Hepatocyte (in vitro differentiated cells): ENCODE data around the gene ZNF860. TPM values are rescaled to one million over a fixed set of nuclear protein-coding genes. Genes with fewer than 3 reads are reported as not detected.
A peak's percentile ranks its signal among the peaks of the same experiment; 100 is the strongest.

ENCODE experiments used
- DNase-seq: peaks from one replicate; pipeline ENCODE4 v3.0.0-alpha.2; 2016; ENCODE audit warnings: low spot score
- H2AFZ ChIP-seq: fragments of 200-600 bp; sonication (generic); 2 replicates; pipeline ENCODE4 v1.6.0; 2016; ENCODE audit warnings: antibody characterized with exemption, mild to moderate bottlenecking
- H3K27ac ChIP-seq: fragments of 200-600 bp; sonication (generic); 2 replicates; pipeline ENCODE4 v1.5.1; 2016; ENCODE audit warnings: mild to moderate bottlenecking
- H3K27me3 ChIP-seq: fragments of 200-600 bp; sonication (generic); 2 replicates; pipeline ENCODE4 v1.6.1; 2016
- H3K36me3 ChIP-seq: fragments of 200-600 bp; sonication (generic); replicated peaks from 2 replicates; pipeline ENCODE4 v1.5.1; 2016; ENCODE audit warnings: low read depth; ENCODE audit not compliant: insufficient read depth
- H3K4me1 ChIP-seq: fragments of 200-600 bp; sonication (generic); 2 replicates; pipeline ENCODE4 v1.5.1; 2016; ENCODE audit warnings: mild to moderate bottlenecking, moderate library complexity; ENCODE audit not compliant: insufficient read depth
- H3K4me2 ChIP-seq: fragments of 200-600 bp; sonication (generic); 2 replicates; pipeline ENCODE4 v1.6.0; 2016
- H3K4me3 ChIP-seq: fragments of 200-600 bp; sonication (generic); 2 replicates; pipeline ENCODE4 v1.5.1; 2016; ENCODE audit warnings: mild to moderate bottlenecking
- H3K79me2 ChIP-seq: fragments of 200-600 bp; sonication (generic); 2 replicates; pipeline ENCODE4 v1.6.0; 2017; ENCODE audit warnings: mild to moderate bottlenecking
- H3K9me2 ChIP-seq: fragments of 200-600 bp; sonication (generic); replicated peaks from 2 replicates; pipeline ENCODE4 v1.6.0; 2017; ENCODE audit warnings: mild to moderate bottlenecking; ENCODE audit not compliant: insufficient read depth
- H3K9me3 ChIP-seq: fragments of 200-600 bp; sonication (generic); 2 replicates; pipeline ENCODE4 v1.5.1; 2016; ENCODE audit warnings: low read depth, mild to moderate bottlenecking
- H4K20me1 ChIP-seq: fragments of 200-600 bp; sonication (generic); 2 replicates; pipeline ENCODE4 v1.6.0; 2016; ENCODE audit warnings: mild to moderate bottlenecking; ENCODE audit not compliant: insufficient read depth, poor library complexity, severe bottlenecking
- EZH2 ChIP-seq: fragments of 200-600 bp; sonication (generic); IDR thresholded peaks from 2 replicates; pipeline ENCODE4 v1.6.1; 2016; ENCODE audit warnings: antibody characterized with exemption, mild to moderate bottlenecking, borderline replicate concordance
- EZH2phosphoT487 ChIP-seq: fragments of 200-600 bp; sonication (generic); IDR thresholded peaks from one replicate; pipeline ENCODE4 v1.6.1; 2018; ENCODE audit warnings: antibody characterized with exemption, mild to moderate bottlenecking, low read depth, moderate library complexity; ENCODE audit not compliant: unreplicated experiment, severe bottlenecking
- WGBS: methylation state at CpG from one replicate; pipeline ENCODE4 v1.1.6; 2016; ENCODE audit warnings: low lambda C conversion rate; ENCODE audit errors: missing lambda C conversion rate; 5-methylcytosine and 5-hydroxymethylcytosine counted together
- polyA plus RNA-seq: library from polyadenylated mRNA; unstranded; fragments of >200 nt; fragmentation: Nextera tagmentation; extraction: Ambion mirVana; gene quantifications from 2 replicates; pipeline ENCODE4 v1.2.1, GENCODE V29; 2016
- total RNA-seq: library from RNA; depleted of rRNA; stranded (reverse); fragments of >200 nt; gene quantifications from 2 replicates; pipeline ENCODE4 v1.2.3, GENCODE V29; 2014
- TF ChIP-seq, protein P1 (sequence below): fragments of 200-600 bp; sonication (generic); IDR thresholded peaks from 2 replicates; pipeline ENCODE4 v1.5.1; 2016; ENCODE audit warnings: antibody characterized with exemption, mild to moderate bottlenecking; ENCODE audit not compliant: poor library complexity

Gene ZNF860
- total and polyA plus RNA-seq, 2 experiments from 2014 or later = 0.80 to 1.3 TPM

DNA sequence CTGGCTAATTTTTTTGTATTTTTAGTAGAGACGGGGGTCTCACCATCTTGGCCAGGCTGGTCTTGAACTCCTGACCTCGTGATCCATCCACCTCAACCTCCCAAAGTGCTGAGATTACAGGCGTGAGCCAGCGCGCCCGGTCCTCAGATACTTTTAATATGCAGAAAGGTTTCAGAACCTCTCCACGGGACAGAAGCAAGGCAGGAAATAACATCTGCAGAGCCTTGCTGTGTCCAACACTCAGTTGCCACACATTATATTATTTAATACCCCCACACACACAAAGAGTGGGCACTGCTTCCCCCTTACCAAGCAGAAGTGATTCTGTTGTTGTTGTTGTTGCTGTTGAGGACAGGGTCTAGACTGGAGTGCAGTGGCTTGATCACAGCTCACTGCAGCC lies 28.5 kb upstream of the ZNF860 start:
- H3K36me3 ChIP-seq = no peaks in the 10 kb centered on the region
- peaks cover 91% of the 10 kb centered on the region for H3K79me2 ChIP-seq
- peaks cover 7% of the 10 kb centered on the region for H3K4me1 ChIP-seq
- no peak for DNase-seq
- H4K20me1 ChIP-seq = no peaks in the 10 kb centered on the region
- H3K9me3 ChIP-seq = no peaks in the 10 kb centered on the region
- H3K27ac ChIP-seq = no peak overlapping the region
- 95% methylated on average over 7 of the region's 7 CpGs for WGBS
- H3K4me3 ChIP-seq = no peak overlapping the region
- no peak for TF ChIP-seq EZH2phosphoT487
- TF ChIP-seq, protein P1, sequence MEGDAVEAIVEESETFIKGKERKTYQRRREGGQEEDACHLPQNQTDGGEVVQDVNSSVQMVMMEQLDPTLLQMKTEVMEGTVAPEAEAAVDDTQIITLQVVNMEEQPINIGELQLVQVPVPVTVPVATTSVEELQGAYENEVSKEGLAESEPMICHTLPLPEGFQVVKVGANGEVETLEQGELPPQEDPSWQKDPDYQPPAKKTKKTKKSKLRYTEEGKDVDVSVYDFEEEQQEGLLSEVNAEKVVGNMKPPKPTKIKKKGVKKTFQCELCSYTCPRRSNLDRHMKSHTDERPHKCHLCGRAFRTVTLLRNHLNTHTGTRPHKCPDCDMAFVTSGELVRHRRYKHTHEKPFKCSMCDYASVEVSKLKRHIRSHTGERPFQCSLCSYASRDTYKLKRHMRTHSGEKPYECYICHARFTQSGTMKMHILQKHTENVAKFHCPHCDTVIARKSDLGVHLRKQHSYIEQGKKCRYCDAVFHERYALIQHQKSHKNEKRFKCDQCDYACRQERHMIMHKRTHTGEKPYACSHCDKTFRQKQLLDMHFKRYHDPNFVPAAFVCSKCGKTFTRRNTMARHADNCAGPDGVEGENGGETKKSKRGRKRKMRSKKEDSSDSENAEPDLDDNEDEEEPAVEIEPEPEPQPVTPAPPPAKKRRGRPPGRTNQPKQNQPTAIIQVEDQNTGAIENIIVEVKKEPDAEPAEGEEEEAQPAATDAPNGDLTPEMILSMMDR = no peak
- no peak for TF ChIP-seq EZH2
- H2AFZ ChIP-seq = no peak overlapping the region
- no peak overlapping the region for H3K4me2 ChIP-seq
- no peaks in the 10 kb centered on the region for H3K27me3 ChIP-seq
- H3K9me2 ChIP-seq = no peaks in the 10 kb centered on the region

DNA sequence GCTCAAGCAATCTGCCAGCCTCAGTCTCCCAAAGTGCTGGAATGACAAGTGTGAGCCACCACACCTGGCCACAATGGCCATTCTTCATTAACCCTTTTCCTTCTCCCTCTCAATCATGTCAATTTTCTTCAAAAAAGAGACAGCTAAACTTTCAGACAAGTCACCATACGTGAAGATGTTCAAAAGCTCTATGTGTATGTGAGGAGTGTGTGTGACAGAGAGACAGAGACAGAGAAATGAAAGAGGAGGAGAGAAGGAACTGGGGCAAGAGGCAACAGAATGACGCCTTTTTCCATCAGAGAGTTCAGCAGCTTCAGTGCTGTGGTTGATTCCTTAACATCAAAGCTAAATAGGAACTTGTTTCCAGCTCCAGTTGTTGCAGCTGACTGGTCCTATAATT lies 27.9 kb upstream of the ZNF860 start:
- H3K9me3 ChIP-seq = no peaks in the 10 kb centered on the region
- H3K36me3 ChIP-seq = no peaks in the 10 kb centered on the region
- H4K20me1 ChIP-seq = no peaks in the 10 kb centered on the region
- H3K4me2 ChIP-seq = no peak overlapping the region
- H3K79me2 ChIP-seq = peaks cover 89% of the 10 kb centered on the region
- H2AFZ ChIP-seq = no peak overlapping the region
- H3K27ac ChIP-seq = no peak overlapping the region
- H3K4me3 ChIP-seq = no peak overlapping the region
- no peaks in the 10 kb centered on the region for H3K27me3 ChIP-seq
- DNase-seq = no peak
- TF ChIP-seq EZH2 (no peak), EZH2phosphoT487 (no peak)
- TF ChIP-seq, protein P1 = no peak
- H3K4me1 ChIP-seq = peaks cover 13% of the 10 kb centered on the region
- WGBS = 90% methylated on average over 2 of the region's 2 CpGs
- no peaks in the 10 kb centered on the region for H3K9me2 ChIP-seq

DNA sequence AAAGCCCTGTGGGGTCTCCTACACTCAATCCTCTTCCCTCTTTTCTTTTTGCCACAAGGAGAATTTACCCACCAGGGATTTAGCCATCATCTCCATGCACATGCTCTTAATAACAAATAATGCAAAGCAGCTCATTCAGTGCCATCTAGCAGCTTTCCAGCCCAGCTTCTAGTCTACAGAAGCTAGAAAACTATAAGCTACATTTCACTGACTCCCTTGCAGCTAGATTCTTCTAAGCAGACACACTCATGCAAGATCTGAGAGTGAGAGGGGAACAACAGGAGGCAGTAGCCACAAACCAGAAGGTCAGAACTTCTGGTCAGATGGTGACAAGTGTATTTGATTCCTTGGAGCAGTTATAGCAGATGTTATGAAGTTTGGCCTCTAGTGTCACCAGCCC lies 26.0 kb upstream of the ZNF860 start:
- TF ChIP-seq EZH2phosphoT487 (no peak), EZH2 (no peak)
- TF ChIP-seq, protein P1 = no peak
- no peak overlapping the region for H3K4me2 ChIP-seq
- no peak overlapping the region for H3K27ac ChIP-seq
- no peaks in the 10 kb centered on the region for H3K9me3 ChIP-seq
- H3K4me1 ChIP-seq = peaks cover 26% of the 10 kb centered on the region
- H3K4me3 ChIP-seq = no peak overlapping the region
- no peaks in the 10 kb centered on the region for H3K9me2 ChIP-seq
- no peak overlapping the region for H2AFZ ChIP-seq
- peaks cover 87% of the 10 kb centered on the region for H3K79me2 ChIP-seq
- DNase-seq = no peak
- no peaks in the 10 kb centered on the region for H3K36me3 ChIP-seq
- H4K20me1 ChIP-seq = no peaks in the 10 kb centered on the region
- H3K27me3 ChIP-seq = no peaks in the 10 kb centered on the region

DNA sequence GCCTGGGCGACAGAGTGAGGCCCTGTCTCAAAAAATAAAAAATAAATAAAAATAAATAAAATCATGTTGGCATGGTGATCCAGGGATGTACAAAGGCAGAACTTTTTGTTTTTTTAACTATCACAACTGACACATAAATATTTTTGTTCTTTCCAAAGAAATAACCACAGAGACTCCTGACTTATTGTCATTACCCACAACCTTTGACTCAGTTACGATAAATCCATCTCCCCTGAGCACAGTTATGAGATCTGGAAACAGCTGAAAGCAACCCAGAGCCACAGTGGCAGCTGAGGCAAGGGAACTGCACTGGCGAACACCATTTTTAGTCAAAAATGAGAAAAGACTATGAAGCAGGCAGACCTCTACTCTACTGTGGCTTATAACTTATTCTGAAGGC lies 24.4 kb upstream of the ZNF860 start:
- H3K79me2 ChIP-seq = peaks cover 88% of the 10 kb centered on the region
- TF ChIP-seq EZH2phosphoT487 (no peak), EZH2 (no peak)
- TF ChIP-seq, protein P1 = no peak
- H4K20me1 ChIP-seq = no peaks in the 10 kb centered on the region
- H3K27me3 ChIP-seq = no peaks in the 10 kb centered on the region
- H3K36me3 ChIP-seq = no peaks in the 10 kb centered on the region
- H3K9me2 ChIP-seq = no peaks in the 10 kb centered on the region
- DNase-seq = no peak
- peaks cover 33% of the 10 kb centered on the region for H3K4me1 ChIP-seq
- no peaks in the 10 kb centered on the region for H3K9me3 ChIP-seq
- no peak overlapping the region for H3K4me3 ChIP-seq
- 93% methylated on average over 3 of the region's 3 CpGs for WGBS
- no peak overlapping the region for H3K4me2 ChIP-seq
- peak overlapping the region; percentile 87 for H3K27ac ChIP-seq
- H2AFZ ChIP-seq = no peak overlapping the region
